Measurements from ENCODE around the gene TAS2R10.
"Not testable (repeated sequence)": the region's sequence is repeated elsewhere in the genome, so short reads cannot be mapped to it uniquely, and the experiment has no call there.

Gene TAS2R10, protein sequence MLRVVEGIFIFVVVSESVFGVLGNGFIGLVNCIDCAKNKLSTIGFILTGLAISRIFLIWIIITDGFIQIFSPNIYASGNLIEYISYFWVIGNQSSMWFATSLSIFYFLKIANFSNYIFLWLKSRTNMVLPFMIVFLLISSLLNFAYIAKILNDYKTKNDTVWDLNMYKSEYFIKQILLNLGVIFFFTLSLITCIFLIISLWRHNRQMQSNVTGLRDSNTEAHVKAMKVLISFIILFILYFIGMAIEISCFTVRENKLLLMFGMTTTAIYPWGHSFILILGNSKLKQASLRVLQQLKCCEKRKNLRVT

DNA sequence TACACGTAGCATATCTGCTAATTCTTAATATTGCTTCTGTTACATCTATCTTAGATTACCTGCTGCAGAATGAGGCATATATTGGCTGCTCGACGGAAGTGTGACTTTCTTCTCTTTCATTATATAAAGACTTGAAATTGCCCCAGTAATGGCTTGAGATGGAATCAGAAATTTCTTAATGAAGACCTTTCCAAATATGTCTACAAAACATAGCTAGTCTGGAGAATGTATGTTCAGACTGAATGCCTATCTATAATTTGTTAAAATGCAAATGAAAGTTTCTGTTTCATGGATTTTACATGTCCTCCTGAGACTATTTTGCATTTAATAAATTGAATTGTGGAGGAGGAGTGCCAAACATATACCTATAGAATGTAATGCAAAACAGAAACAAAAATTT, at the start of gene TAS2R10:
TAS2R10 (minus strand) TSS at position 101 of the 400 bp plus-strand sequence; CDS start at position 12, 89 bp downstream.
- no peak for DNase-seq

DNA sequence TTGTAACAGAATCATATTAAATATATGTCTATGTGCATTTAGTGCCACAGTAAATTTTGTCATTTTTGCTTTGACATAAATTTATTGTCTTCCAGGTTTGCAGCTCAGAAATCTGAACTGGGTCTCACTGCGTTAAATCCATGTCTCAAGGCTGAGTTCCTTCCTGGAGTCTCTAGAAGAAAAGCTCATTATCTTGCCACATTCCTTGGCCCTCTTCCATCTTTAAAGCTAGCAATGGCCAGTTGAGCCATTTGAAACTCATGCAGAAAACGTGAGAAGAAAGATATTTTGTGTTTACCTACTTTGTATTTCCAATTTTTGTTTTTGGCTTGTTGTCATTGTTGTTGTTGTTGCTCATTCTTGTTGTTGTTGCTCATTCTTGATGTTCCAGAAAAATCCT, 47.2 kb upstream of the TAS2R10 start:
- DNase-seq = no peak

DNA sequence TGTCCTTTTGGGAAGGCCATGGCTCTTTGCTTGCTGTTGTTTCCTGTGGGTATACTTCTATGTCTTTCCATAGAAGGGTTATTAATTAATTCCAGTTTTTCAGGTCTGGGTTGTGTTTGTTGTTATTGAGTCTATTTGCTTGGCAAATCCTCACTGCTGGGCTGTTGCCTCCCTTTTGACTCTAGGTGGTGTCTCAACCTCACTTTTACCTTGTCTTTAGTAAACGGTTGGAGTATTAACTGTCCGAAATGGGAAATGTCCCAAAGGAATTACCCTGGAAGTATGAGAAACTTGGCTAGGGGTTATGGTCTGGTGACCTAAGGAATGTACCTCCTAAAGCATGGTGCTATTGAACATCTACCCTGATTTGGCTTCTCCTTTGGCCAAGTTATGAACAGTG, 41.2 kb upstream of the TAS2R10 start:
- no peak for DNase-seq

DNA sequence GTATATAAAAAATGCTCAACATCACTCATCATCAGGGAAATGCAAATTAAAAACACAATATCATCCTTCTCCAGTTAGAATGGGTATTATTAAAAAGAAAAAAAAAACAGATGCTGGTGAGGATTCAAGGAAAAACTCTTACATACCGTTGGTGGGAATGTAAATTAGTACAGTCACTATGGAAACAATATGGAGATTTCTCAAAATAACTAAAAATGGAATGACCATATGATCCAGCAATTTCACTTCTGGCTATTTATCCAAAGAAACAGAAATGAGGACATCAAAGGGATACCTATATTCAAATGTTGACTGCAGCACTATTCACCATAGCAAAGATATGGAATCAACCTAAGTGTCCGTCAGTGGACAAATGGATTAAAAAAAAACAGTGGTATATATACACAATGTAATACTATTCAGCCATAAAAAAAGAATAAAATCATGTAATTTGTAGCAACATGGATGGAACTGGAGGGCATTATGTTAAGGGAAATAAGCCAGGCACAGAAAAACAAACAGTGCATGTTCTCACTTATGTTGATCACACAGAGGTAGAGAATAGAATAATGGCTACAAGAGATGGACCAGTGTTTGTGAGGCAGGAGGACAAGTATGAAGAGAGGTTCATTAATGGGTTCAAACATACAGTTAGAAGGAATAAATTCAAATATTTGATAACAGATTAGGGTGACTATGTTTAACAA, 37.5 kb upstream of the TAS2R10 start:
- no peak for DNase-seq

DNA sequence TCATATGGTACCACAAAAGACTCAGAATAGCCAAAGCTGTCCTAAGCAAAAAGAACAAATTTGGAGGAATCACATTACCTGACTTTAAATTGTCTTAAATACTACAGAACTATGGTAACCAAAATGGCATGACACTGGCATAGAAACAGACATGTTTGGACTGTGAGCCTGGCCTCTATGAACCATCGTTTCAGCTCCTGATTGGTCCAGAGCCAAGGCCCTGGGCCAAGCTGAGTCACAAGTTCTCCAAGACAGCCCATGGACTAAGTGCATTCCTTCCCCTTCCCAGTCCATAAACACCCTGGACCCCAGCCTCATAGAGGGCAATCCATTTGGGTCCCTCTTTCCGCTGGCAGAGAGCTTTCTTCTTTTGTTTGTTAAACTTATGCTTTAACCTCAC, 35.2 kb upstream of the TAS2R10 start:
- DNase-seq = no peak

DNA sequence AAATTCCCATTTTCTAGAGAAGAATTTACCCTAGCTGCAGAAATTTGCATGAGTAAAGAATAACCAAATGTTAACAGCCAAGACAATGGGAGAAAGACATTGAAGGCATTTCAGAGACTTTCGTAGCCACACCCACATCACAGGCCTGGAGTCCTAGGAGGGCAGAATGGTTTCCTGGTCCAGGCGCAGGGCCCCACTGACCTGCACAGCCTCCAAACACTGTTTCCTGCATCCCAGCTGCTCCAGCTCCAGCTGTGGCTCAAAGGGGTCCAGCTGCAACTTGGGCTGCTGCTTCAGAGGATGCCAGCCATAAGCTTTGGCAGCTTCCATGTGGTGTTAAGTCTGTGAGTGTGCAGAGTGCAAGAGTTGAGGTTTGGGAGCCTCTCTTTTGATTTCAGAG, 29.6 kb upstream of the TAS2R10 start:
- DNase-seq = no peak

DNA sequence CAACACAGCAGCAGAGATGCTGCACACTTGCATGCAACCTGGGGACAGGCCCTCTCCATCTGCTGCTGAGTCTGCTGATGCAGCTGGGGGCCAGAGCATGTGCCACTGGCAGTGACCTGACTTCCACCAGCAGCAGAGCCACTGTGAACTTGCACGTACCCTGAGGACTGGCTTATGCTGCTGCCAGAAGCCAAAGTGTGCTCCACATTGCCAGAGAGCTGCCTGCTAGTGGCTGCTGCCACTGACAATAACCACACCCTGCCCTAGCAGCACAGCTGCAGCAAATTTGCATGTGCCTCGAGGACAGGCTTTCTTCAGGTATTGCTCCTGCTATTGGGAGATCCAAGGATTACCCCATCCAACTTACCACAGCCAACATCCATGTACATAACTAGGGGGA, 27.6 kb upstream of the TAS2R10 start:
- DNase-seq = no peak

DNA sequence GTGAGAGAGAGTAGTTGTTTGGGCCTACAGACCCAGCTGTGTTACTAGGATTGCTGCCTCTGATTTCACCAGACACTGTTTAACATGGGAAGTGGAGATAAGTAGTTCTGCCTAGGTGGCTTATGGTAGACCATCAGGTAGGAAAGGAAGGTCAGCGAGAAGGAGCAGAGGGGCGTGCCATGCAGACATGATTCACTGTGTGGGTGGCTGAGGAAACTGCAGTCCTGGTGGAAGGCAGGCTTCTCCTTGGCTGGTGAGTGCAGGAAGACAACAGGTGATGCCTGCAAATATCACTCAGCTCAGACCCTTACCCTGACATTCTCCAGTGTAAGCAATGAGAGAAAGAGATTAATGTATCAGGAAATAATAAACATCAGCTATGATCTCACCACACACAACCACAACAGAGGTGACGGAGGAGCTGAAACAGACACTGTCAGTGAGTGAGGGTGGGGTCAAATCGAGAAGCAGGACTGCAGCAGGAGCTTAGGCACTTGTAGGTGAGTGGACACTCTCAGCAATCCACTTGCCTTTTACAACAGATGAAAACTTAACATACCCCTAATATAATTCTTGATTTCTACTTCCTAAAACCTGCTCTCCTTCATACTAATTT, 25.2 kb upstream of the TAS2R10 start:
- no peak for DNase-seq

DNA sequence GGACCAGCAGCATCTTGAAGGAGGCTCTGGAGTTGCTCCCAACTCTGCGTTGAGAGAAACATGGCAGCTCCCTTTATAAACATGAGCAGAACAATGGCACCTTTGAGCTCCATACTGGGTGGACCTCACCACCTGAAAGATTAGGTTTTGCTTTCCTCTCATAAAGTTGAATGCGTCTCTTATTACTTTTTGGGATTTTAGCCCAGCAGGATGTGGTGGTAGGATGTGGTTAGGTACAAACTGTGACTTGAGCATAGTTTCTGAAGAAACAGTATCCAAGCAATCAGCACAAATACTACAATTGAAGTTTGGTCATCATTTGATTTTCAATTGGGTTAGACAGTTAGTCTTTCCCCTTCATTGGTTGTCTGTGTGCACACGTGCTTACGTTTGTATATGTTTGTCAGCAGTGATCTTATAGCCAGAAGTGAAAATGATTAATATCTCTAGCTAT, 23.3 kb upstream of the TAS2R10 start, which contains the start of gene PRR4:
PRR4 (minus strand) TSS at position 51 of the 454 bp plus-strand sequence; CDS start at position 13, 38 bp downstream.
- no peak for DNase-seq

DNA sequence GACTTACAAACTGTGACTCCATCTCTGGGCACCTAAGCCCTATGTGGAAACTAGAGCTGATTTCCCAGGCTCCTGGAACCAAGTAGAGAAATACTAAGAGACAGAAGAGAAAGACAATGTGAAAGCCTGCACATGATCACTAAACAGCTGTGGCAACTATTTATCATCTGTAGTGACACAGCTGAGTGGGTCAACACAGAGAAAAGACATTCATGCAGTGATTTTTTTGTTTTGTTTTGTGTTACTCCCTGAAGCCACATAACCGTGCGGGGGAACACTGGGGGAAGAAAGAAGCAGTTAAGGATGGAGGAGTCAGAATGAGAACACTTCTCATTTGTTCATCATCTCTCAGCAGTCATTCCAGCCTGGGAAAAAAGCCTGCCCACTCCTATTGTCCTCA, 21.6 kb upstream of the TAS2R10 start:
- no peak for DNase-seq

DNA sequence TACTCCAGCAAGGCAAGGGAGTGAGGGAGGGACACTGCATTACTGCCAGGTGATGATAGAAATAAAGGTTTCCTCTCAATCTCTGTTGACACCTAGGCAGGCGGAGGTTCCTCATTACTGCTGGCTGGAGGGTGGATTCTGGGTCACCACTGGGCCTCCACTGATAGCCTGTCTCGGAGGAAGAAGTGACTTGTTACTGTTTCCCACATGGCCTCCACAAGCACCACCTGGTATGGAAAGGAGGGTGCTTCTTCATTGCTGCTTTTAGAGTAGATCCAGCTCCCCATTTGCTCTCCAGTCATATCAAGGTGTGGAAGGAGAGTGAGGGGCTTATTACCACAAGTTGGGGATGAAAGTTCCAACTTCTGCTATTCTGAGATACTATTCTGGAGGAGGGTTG, 16.7 kb upstream of the TAS2R10 start:
- DNase-seq = no peak

DNA sequence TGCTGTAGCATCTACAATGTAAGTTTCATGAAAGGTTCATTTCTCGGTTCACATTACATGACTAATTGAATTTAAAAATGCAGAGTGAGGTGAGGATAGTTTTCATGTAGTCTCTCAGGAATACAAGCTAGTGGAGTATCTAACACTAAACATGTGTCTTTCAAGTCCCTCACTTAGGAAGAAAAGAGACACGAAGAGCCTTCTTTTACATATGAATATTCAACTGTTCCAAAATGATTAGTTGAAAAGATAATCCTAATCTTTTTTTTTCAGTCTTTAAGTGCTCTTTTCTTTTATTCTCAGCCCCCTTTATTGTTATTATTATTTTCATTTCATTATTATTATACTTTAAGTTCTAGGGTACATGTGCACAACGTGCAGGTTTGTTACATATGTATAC, 12.3 kb upstream of the TAS2R10 start:
- DNase-seq = no peak

DNA sequence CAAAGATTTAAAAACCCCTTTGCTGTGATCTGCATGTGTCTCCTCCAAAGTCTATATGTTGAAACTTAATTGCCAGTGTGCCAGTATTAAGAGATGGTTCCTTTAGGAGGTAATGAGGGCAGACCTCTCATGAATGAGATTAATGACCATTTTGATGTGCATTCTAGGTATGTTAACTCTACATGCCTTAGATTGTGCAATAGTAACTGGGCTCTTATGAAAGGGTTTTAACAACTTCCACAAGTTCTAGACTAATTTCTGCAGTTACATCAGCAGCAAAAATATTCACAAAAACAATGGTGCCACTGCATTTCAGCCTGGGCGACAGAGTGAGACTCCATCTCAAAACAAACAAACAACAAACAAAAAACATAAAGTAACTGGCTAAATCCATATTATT, 3.8 kb upstream of the TAS2R10 start:
- no peak for DNase-seq

DNA sequence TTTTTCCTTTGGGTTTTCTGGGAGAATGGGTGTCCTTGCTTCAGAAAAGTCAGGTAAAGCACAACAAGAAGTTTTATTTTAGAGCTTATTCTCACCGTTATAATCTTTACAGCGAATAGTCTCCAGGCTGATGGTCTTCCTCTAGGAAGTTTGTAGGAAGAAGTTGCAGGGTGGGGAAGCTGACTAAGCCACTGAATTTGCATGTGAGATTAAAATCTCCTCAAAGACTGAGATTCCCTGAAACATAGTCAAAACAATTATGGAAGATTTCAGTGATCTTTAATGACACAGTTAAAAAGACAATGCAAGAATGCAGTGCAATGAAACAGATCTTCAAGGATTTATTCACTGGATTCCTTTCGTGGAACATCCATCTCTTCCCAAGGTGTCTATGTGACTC, 1.2 kb downstream of the TAS2R10 start:
- DNase-seq = no peak

DNA sequence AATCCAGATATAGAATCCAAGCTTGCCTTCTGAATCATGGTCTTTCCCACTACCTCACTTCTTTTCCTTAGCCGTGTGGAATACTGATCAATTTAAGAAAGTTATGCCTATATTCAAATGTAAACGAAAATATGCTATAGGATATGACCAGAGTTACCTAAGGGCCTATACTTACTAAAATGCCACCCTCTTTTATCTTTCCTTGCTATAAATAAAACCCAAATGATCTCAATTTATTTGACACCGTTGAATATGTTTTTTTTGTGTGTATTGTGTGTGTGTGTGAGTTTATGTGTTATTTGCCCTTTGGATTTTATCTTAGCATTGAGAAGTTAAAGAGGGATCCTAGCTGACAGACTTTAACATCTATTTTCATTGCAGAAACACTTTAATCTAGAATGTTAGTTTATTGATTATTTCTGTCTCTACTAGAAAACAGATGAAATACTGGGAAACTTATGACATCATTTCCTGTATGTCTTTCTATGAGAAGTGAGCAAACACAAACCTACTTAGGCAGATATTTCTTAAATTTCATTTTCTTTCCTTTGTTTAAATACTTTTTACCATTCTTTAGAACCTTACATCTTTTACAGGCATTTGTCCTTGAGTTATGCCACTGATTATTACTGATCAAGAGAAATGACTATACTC, 14.1 kb downstream of the TAS2R10 start:
- no peak for DNase-seq

DNA sequence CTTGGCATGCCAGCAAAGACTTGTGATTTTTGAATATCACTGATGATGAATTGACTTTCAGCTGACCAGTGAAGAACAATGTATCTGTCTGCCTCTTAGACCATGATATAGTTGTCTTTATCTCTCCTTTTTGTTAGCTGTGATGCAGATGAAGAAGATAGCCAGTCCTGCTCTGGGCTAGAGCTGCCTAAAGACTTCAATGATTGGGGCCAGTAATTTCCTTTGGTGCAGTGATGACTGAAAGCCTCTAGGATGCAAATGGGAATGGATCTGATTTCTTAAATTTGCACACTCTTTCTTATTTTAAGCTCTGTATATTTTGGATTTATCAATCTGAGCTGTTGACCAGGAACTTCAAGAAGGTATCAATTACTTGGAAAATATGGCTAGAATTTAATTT, 16.1 kb downstream of the TAS2R10 start, which contains the start of gene TAS2R9:
TAS2R9 (minus strand) TSS at position 101 of the 400 bp plus-strand sequence; CDS start at position 8, 93 bp downstream.
- DNase-seq = no peak

DNA sequence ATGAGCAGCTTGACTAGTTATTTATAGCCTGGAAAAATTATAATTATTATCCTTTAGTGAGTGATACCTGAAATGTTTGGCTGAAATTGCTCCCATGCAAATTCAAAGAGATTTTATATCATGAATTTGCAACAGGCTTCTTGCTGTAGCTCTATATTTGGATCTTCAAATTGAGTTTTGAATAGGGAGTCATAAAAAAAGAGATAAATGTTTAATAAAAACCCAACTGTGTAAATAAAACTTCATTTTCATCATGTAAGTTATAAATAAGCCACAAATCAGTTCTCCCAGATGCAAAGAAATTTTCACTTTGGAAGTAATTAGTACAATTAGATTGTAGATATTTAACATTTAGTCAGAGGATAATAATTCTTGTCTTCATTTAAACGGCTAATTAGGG, 19.0 kb downstream of the TAS2R10 start, which contains the start of gene TAS2R8:
TAS2R8 (minus strand) TSS at position 101 of the 400 bp plus-strand sequence. CDS start 306 bp downstream, outside the sequence.
- DNase-seq = no peak

DNA sequence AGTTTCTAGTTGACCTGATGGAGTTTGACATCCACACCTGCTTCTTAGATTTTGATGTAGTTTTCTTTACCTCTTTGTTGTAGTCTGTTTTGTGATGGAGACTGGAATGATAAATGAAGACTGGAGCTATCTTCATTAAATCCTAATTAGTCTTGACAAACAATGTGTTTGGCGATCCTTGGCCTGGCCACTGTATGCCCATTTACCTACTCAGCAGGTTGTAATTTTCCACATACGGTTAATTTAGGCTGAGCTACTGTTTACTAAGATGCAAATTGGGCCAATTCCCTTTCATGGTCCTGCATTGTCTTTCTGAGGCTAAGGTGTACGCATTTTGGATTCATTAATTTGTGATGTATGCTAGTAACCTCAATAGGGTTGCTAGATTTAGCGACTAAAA, 23.6 kb downstream of the TAS2R10 start, which contains the start of gene TAS2R7:
TAS2R7 (minus strand) TSS at position 41 of the 400 bp plus-strand sequence. CDS start 57 bp downstream, outside the sequence.
- no peak for DNase-seq

DNA sequence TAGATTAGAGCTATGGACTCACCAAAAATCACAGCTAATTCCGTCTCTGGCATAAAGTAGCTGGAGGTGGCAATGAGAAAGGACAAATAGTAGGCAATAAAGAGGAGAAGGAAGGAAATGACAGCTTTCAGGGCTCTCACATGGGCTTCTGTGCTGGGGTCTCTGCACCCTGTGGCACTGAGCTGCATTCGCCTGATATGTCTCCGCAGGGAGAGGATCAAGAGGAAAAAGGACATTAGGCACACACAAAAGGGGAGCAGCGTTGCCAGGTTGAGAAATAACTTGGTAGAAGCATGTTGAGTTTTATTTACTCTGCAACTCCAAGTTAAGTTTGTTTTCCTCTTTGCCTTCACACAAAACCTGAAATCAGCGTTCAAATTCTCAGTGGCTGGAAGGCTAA, 24.4 kb downstream of the TAS2R10 start:
- DNase-seq = no peak

DNA sequence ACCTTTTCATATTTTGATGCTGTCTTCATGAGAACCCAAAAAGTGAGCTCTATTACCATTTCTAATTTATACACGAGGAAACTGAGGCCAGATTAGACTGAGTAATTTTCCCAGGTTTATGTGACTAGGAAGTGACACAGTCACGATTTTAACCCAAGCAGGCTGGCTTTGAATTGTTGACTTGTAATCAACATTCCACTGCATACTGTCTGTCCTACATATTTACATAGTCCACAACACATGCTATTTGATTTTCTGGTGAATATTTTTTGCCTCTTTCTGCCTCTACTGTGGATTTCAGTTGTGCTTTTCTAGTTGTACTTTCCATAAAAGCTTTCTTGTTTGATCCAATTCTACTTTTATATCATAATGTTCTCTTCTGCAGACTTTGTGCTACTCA, 31.9 kb downstream of the TAS2R10 start:
- DNase-seq = no peak

DNA sequence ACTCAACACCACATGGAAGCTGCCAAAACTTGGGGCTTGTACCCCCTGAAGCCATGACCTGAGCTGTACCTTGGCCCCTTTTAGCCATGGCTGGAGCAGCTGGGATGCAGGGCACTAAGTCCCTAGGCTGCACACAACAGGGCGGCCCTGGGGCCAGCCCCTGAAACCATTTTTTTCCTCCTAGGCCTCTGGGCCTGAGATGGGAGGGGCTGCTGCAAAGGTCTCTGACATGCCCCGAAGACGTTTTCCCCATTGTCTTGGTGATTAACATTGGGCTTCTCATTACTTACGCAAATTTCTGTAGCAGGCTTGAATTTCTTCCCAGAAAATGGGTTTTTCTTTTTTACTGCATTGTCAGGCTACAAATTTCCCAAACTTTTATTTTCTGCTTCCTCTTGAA, 34.4 kb downstream of the TAS2R10 start:
- not testable (repeated sequence) for DNase-seq
